HL-60 (cell line): Measurements from ENCODE around the gene VSIG10L.

Experiments
- DNase-seq, 2 experiments: peaks; one replicate each; pipeline ENCODE4 v3.0.0-alpha.2; 2010 to 2020; ENCODE audit warnings: low read depth in 1 of 2, low spot score in 1 of 2
- H3K27ac ChIP-seq: fragments of 250-450 bp; sonication (Bioruptor Pico); replicated peaks from 2 replicates; pipeline ENCODE4 v1.5.1; 2020; ENCODE audit warnings: mild to moderate bottlenecking, moderate library complexity
- H3K27me3 ChIP-seq: fragments of 250-450 bp; sonication (Bioruptor Pico); 2 replicates; pipeline ENCODE4 v1.5.1; 2021; ENCODE audit warnings: mild to moderate bottlenecking, moderate library complexity; ENCODE audit not compliant: insufficient read depth, poor library complexity, severe bottlenecking
- H3K4me3 ChIP-seq: replicated peaks from 2 replicates; pipeline ENCODE4 v1.5.1; 2011; ENCODE audit warnings: mild to moderate bottlenecking, control low read depth, low read length; ENCODE audit not compliant: insufficient read depth
- GABPA ChIP-seq: IDR thresholded peaks from 2 replicates; pipeline ENCODE4 v1.6.1; 2012; ENCODE audit warnings: low read depth
- POLR2AphosphoS5 ChIP-seq: IDR thresholded peaks from 2 replicates; pipeline ENCODE4 v1.6.1; 2012; ENCODE audit warnings: low read depth
- REST ChIP-seq: IDR thresholded peaks from 2 replicates; pipeline ENCODE4 v1.6.1; 2012; ENCODE audit warnings: low read depth; ENCODE audit not compliant: insufficient replicate concordance
- SPI1 ChIP-seq: IDR thresholded peaks from 2 replicates; pipeline ENCODE4 v1.6.1; 2012; ENCODE audit warnings: low read depth, mild to moderate bottlenecking, borderline replicate concordance
- TF ChIP-seq, protein P1 (sequence below): IDR thresholded peaks from one replicate; pipeline ENCODE4 v1.5.1; 2011; ENCODE audit warnings: low read length, control low read depth, inconsistent platforms; ENCODE audit not compliant: insufficient read depth

Gene VSIG10L

GRCh38 chr19:51387924-51388389 is 46.0 kb upstream of the VSIG10L start, which contains the start of gene LIM2:
LIM2 (minus strand) TSS chr19:51387974; CDS start chr19:51387443, 531 bp downstream.
- no peak for TF ChIP-seq REST
- TF ChIP-seq POLR2AphosphoS5, result no peak
- TF ChIP-seq GABPA, result no peak
- TF ChIP-seq, protein P1, sequence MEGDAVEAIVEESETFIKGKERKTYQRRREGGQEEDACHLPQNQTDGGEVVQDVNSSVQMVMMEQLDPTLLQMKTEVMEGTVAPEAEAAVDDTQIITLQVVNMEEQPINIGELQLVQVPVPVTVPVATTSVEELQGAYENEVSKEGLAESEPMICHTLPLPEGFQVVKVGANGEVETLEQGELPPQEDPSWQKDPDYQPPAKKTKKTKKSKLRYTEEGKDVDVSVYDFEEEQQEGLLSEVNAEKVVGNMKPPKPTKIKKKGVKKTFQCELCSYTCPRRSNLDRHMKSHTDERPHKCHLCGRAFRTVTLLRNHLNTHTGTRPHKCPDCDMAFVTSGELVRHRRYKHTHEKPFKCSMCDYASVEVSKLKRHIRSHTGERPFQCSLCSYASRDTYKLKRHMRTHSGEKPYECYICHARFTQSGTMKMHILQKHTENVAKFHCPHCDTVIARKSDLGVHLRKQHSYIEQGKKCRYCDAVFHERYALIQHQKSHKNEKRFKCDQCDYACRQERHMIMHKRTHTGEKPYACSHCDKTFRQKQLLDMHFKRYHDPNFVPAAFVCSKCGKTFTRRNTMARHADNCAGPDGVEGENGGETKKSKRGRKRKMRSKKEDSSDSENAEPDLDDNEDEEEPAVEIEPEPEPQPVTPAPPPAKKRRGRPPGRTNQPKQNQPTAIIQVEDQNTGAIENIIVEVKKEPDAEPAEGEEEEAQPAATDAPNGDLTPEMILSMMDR, result no peak
- no peak for TF ChIP-seq SPI1

DNA sequence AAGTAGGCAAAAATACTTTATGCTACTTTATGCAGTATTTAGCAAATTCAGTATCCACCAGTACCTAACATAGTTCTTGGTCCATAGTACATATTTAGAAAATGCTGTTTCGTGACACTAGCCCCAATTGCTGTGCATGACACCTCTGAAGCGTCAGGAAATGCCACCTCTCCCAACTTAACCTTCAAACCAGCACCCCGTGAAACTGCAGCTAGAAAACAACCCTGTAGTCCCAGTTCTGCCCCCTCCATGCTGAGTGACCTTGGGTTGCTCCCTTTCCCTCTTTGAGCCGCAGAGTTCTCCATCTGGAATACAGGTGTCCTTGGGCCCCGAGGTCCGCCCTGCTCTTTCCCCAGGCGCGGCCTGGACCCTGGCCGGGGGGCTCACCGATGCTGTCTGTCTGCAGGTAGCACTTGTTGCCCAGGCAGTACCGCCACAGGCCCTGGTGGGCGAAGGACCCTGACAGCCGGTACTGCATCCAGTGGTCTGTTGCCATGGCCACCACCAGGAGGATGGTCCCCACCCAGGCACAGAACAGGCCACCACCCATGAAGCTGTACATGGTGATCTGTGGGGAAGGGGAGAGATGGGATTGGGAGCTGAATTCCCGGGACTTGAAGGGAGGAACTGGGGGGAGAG is 45.1 kb upstream of the VSIG10L start:
- H3K27ac ChIP-seq, result no peak overlapping the region
- TF ChIP-seq, protein P1, result no peak
- no peak for TF ChIP-seq REST
- no peak for TF ChIP-seq POLR2AphosphoS5
- TF ChIP-seq SPI1, result no peak
- TF ChIP-seq GABPA, result no peak
- DNase-seq, result no peak

More at GRCh38 chr19:51387924-51388389, 46.0 kb upstream of the VSIG10L start, which contains the start of gene LIM2:
- Histone ChIP-seq H3K27me3 (no peaks in the 10 kb centered on the region), H3K27ac (no peak within 1 kb of the TSS), H3K4me3 (no peak within 1 kb of the TSS)
- no peak for DNase-seq

DNA sequence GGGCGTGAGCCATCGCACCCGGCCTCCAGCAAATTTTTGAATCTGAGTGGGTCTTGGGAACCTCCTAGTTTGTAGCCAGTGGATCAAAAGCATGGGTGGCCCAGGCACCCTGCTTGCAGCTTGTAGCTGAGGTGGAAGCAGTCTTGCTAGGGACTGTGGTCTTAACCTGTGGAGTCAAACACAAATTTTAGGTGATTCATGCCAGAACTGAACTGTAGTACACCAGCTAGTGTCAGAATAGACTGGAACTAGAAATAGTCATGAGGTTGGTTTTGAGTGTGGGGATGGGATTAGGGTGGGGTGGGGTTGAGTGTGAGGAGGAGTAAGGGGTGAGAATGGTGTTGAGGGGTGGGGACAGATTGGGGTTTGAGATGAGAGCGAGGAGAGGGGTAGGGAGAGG is 40.1 kb upstream of the VSIG10L start:
- TF ChIP-seq GABPA, result no peak
- Histone ChIP-seq H3K4me3 (no peak overlapping the region), H3K27ac (no peak overlapping the region), H3K27me3 (no peaks in the 10 kb centered on the region)
- no peak for DNase-seq

More for the DNA sequence above, 45.1 kb upstream of the VSIG10L start:
- H3K4me3 ChIP-seq, result no peak overlapping the region
- H3K27me3 ChIP-seq, result no peaks in the 10 kb centered on the region

DNA sequence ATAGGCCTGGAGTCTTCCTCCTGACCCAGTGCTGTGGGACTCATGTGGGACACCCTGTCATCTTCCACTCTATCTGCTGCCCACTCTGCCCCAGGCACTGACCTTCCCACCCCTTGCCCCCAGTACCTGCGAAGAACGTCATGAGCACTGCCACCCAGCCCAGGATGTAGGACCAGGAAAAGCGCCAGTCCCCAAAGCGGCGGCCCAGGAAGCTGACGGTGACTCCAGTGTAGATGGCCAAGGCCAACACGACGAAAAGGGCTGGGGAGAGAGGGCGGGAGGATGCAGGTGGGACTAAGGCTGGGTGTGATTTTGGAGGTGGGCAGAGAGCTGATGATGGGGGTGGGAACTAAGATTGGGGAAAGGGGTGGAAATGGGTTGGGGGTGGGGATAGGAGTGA is 38.4 kb upstream of the VSIG10L start:
- Histone ChIP-seq H3K4me3 (no peak overlapping the region), H3K27me3 (no peaks in the 10 kb centered on the region), H3K27ac (no peak overlapping the region)
- no peak for DNase-seq
- TF ChIP-seq GABPA (no peak), POLR2AphosphoS5 (no peak), REST (no peak), SPI1 (no peak)
- TF ChIP-seq, protein P1, result no peak
